Hepatocyte (in vitro differentiated cells): ENCODE data around the gene SHBG. TPM values are rescaled to one million over a fixed set of nuclear protein-coding genes. Genes with fewer than 3 reads are reported as not detected.

Source experiments
- DNase-seq: peaks from one replicate; pipeline ENCODE4 v3.0.0-alpha.2; 2016; ENCODE audit warnings: low spot score
- H2AFZ ChIP-seq: fragments of 200-600 bp; sonication (generic); 2 replicates; pipeline ENCODE4 v1.6.0; 2016; ENCODE audit warnings: antibody characterized with exemption, mild to moderate bottlenecking
- H3K27ac ChIP-seq: fragments of 200-600 bp; sonication (generic); 2 replicates; pipeline ENCODE4 v1.5.1; 2016; ENCODE audit warnings: mild to moderate bottlenecking
- H3K27me3 ChIP-seq: fragments of 200-600 bp; sonication (generic); 2 replicates; pipeline ENCODE4 v1.6.1; 2016
- H3K36me3 ChIP-seq: fragments of 200-600 bp; sonication (generic); replicated peaks from 2 replicates; pipeline ENCODE4 v1.5.1; 2016; ENCODE audit warnings: low read depth; ENCODE audit not compliant: insufficient read depth
- H3K4me1 ChIP-seq: fragments of 200-600 bp; sonication (generic); 2 replicates; pipeline ENCODE4 v1.5.1; 2016; ENCODE audit warnings: mild to moderate bottlenecking, moderate library complexity; ENCODE audit not compliant: insufficient read depth
- H3K4me2 ChIP-seq: fragments of 200-600 bp; sonication (generic); 2 replicates; pipeline ENCODE4 v1.6.0; 2016
- H3K4me3 ChIP-seq: fragments of 200-600 bp; sonication (generic); 2 replicates; pipeline ENCODE4 v1.5.1; 2016; ENCODE audit warnings: mild to moderate bottlenecking
- H3K79me2 ChIP-seq: fragments of 200-600 bp; sonication (generic); 2 replicates; pipeline ENCODE4 v1.6.0; 2017; ENCODE audit warnings: mild to moderate bottlenecking
- H3K9me2 ChIP-seq: fragments of 200-600 bp; sonication (generic); replicated peaks from 2 replicates; pipeline ENCODE4 v1.6.0; 2017; ENCODE audit warnings: mild to moderate bottlenecking; ENCODE audit not compliant: insufficient read depth
- H3K9me3 ChIP-seq: fragments of 200-600 bp; sonication (generic); 2 replicates; pipeline ENCODE4 v1.5.1; 2016; ENCODE audit warnings: low read depth, mild to moderate bottlenecking
- H4K20me1 ChIP-seq: fragments of 200-600 bp; sonication (generic); 2 replicates; pipeline ENCODE4 v1.6.0; 2016; ENCODE audit warnings: mild to moderate bottlenecking; ENCODE audit not compliant: insufficient read depth, poor library complexity, severe bottlenecking
- EZH2 ChIP-seq: fragments of 200-600 bp; sonication (generic); IDR thresholded peaks from 2 replicates; pipeline ENCODE4 v1.6.1; 2016; ENCODE audit warnings: antibody characterized with exemption, mild to moderate bottlenecking, borderline replicate concordance
- EZH2phosphoT487 ChIP-seq: fragments of 200-600 bp; sonication (generic); IDR thresholded peaks from one replicate; pipeline ENCODE4 v1.6.1; 2018; ENCODE audit warnings: antibody characterized with exemption, mild to moderate bottlenecking, low read depth, moderate library complexity; ENCODE audit not compliant: unreplicated experiment, severe bottlenecking
- WGBS: methylation state at CpG from one replicate; pipeline ENCODE4 v1.1.6; 2016; ENCODE audit warnings: low lambda C conversion rate; ENCODE audit errors: missing lambda C conversion rate; 5-methylcytosine and 5-hydroxymethylcytosine counted together
- polyA plus RNA-seq: library from polyadenylated mRNA; unstranded; fragments of >200 nt; fragmentation: Nextera tagmentation; extraction: Ambion mirVana; gene quantifications from 2 replicates; pipeline ENCODE4 v1.2.1, GENCODE V29; 2016
- total RNA-seq: library from RNA; depleted of rRNA; stranded (reverse); fragments of >200 nt; gene quantifications from 2 replicates; pipeline ENCODE4 v1.2.3, GENCODE V29; 2014
- TF ChIP-seq, protein P1 (sequence below): fragments of 200-600 bp; sonication (generic); IDR thresholded peaks from 2 replicates; pipeline ENCODE4 v1.5.1; 2016; ENCODE audit warnings: antibody characterized with exemption, mild to moderate bottlenecking; ENCODE audit not compliant: poor library complexity

Gene SHBG
- total and polyA plus RNA-seq, 2 experiments from 2014 or later = 5.3 to 9.0 TPM

- no peaks in the 10 kb centered on the region for H3K9me2 ChIP-seq
- H3K4me3 ChIP-seq = no peak overlapping the region
- H3K36me3 ChIP-seq = no peaks in the 10 kb centered on the region
- no peaks in the 10 kb centered on the region for H3K27me3 ChIP-seq
- no peak overlapping the region for H2AFZ ChIP-seq
- DNase-seq = no peak
- H3K4me1 ChIP-seq = no peaks in the 10 kb centered on the region
- WGBS = 93% methylated on average over 4 of the region's 4 CpGs
- H3K79me2 ChIP-seq = peaks cover 49% of the 10 kb centered on the region
- peaks cover 25% of the 10 kb centered on the region for H4K20me1 ChIP-seq
- TF ChIP-seq EZH2phosphoT487 (no peak), EZH2 (no peak)
- TF ChIP-seq, protein P1, sequence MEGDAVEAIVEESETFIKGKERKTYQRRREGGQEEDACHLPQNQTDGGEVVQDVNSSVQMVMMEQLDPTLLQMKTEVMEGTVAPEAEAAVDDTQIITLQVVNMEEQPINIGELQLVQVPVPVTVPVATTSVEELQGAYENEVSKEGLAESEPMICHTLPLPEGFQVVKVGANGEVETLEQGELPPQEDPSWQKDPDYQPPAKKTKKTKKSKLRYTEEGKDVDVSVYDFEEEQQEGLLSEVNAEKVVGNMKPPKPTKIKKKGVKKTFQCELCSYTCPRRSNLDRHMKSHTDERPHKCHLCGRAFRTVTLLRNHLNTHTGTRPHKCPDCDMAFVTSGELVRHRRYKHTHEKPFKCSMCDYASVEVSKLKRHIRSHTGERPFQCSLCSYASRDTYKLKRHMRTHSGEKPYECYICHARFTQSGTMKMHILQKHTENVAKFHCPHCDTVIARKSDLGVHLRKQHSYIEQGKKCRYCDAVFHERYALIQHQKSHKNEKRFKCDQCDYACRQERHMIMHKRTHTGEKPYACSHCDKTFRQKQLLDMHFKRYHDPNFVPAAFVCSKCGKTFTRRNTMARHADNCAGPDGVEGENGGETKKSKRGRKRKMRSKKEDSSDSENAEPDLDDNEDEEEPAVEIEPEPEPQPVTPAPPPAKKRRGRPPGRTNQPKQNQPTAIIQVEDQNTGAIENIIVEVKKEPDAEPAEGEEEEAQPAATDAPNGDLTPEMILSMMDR = no peak
- no peak overlapping the region for H3K27ac ChIP-seq
- H3K9me3 ChIP-seq = no peaks in the 10 kb centered on the region
- H3K4me2 ChIP-seq = no peak overlapping the region
These were observed 23.7 kb upstream of the SHBG start for GRCh38 chr17:7606280-7606679.

- no peak for DNase-seq
- TF ChIP-seq, protein P1 = no peak
- TF ChIP-seq EZH2phosphoT487 = no peak
- no peak for TF ChIP-seq EZH2
- H3K9me3 ChIP-seq = no peaks in the 10 kb centered on the region
- WGBS = 100% methylated on average over 2 of the region's 2 CpGs
- no peak overlapping the region for H2AFZ ChIP-seq
- no peaks in the 10 kb centered on the region for H3K9me2 ChIP-seq
- H3K4me1 ChIP-seq = peaks cover 10% of the 10 kb centered on the region
- peaks cover 48% of the 10 kb centered on the region for H4K20me1 ChIP-seq
- H3K36me3 ChIP-seq = no peaks in the 10 kb centered on the region
- no peak overlapping the region for H3K4me2 ChIP-seq
- H3K4me3 ChIP-seq = no peak overlapping the region
- no peak overlapping the region for H3K27ac ChIP-seq
- H3K27me3 ChIP-seq = no peaks in the 10 kb centered on the region
- peaks cover 77% of the 10 kb centered on the region for H3K79me2 ChIP-seq
These were observed 19.3 kb upstream of the SHBG start for GRCh38 chr17:7610641-7611040.

DNA sequence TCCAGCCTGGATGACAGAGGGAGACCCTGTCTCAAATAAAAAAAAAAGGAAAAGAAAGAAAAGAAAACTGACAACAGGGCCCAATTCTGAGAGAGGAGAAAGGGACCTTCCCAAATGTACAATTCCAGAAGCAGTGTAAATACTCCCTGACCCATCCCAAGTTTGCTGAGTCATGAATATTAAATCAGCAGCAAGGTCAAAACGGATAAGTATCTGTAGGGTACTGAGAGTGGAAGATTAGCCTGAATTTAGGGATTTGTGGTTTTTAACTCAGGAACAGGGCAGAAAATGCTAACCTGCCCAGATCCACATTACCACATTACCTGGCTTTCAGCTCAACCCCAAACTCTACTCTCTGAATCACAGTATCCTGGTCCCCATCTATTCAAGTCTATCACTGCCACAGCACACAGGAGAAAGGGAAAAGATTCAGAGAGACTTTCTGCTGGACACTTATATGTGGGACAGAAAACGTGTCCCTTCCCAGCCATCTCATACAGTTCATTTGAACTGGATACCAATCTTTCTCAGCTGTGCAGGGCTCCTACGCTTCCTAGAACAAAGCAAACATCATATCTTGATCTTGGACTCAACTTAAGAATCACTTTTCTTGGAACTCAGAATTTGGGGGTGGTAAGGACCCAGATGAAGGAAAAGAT lies 18.2 kb upstream of the SHBG start:
- Histone ChIP-seq H3K4me2 (peak overlapping the region; percentile 92), H3K9me3 (no peaks in the 10 kb centered on the region), H3K4me3 (no peak overlapping the region), H3K27me3 (no peaks in the 10 kb centered on the region), H3K9me2 (no peaks in the 10 kb centered on the region), H2AFZ (no peak overlapping the region), H3K4me1 (peaks cover 10% of the 10 kb centered on the region), H3K27ac (no peak overlapping the region), H3K36me3 (no peaks in the 10 kb centered on the region), H4K20me1 (peaks cover 48% of the 10 kb centered on the region), H3K79me2 (peaks cover 74% of the 10 kb centered on the region)
- no peak for DNase-seq
- WGBS = 63% methylated on average over 3 of the region's 3 CpGs
- TF ChIP-seq EZH2 (no peak), EZH2phosphoT487 (no peak)
- TF ChIP-seq, protein P1 = no peak
